HepG2 (cell line): Measurements from ENCODE around the gene CLDN9. TPM values are rescaled to one million over a fixed set of nuclear protein-coding genes. Genes with fewer than 3 reads are reported as not detected.
A peak's percentile ranks its signal among the peaks of the same experiment; 100 is the strongest.

Source experiments
- ATAC-seq: fragments of 200-7000 bp; cut with Tn5 transposase; 3 replicates; pipeline ENCODE4 v1.9.1; 2020; ENCODE audit warnings: mild to moderate bottlenecking, moderate library complexity
- BruUV-seq: library from RNA; stranded (reverse); fragments of 400-500 nt; replicated peaks from 2 replicates; lab custom pipeline; 2021; lab: Mats Ljungman, UMichigan
- CTCF ChIA-PET: fragments of 300-600 bp; formaldehyde crosslinking; extraction: SDS; loops from one replicate; lab custom pipeline; 2021; ENCODE audit warnings: low total read pairs, inconsistent platforms, low intra/inter-chr PET ratio; lab: Yijun Ruan, JAX
- POLR2A ChIA-PET: fragments of 350-600 bp; sonication (Branson Sonifier 250); formaldehyde crosslinking; loops from one replicate; lab custom pipeline; 2020; ENCODE audit warnings: antibody characterized with exemption, inconsistent platforms; lab: Yijun Ruan, JAX
- DNase-seq: peaks from one replicate; pipeline ENCODE4 v3.0.0-alpha.2; 2015; ENCODE audit warnings: low spot score
- FAIRE-seq: peaks from 3 replicates; lab custom pipeline; 2011; peaks lifted over from hg19 to GRCh38; lab: Jason Lieb, UNC
- H2AFZ ChIP-seq: one replicate; pipeline ENCODE4 v1.6.1; 2011; ENCODE audit warnings: low read length, inconsistent platforms
- H3K27ac ChIP-seq: fragments of 300-600 bp; 3 replicates; pipeline ENCODE4 v1.8.0; 2011; ENCODE audit warnings: mixed run types, mild to moderate bottlenecking, mixed read lengths, low read length, inconsistent platforms; ENCODE audit not compliant: insufficient read depth; ENCODE audit errors: extremely low read length
- H3K27me3 ChIP-seq, 2 experiments: fragments of 200-600 bp in 1 of 2; 2 replicates in 1 of 2; 3 replicates in 1 of 2; pipeline versions ENCODE4 v1.6.0 to v1.8.0; 2011; ENCODE audit warnings: low read length in 2 of 2, mild to moderate bottlenecking in 2 of 2, moderate library complexity in 2 of 2, inconsistent platforms in 1 of 2; ENCODE audit not compliant: insufficient read depth in 2 of 2, control insufficient read depth in 1 of 2
- H3K36me3 ChIP-seq, 2 experiments: fragments of 200-600 bp in 1 of 2; replicated peaks in 1 of 2; 2 replicates in 1 of 2; 3 replicates in 1 of 2; pipeline versions ENCODE4 v1.5.1 to v1.8.0; 2011; ENCODE audit warnings: low read length in 2 of 2, inconsistent platforms in 1 of 2; ENCODE audit not compliant: insufficient read depth in 2 of 2, control insufficient read depth in 1 of 2
- H3K4me1 ChIP-seq: 2 replicates; pipeline ENCODE4 v1.5.1; 2012; ENCODE audit warnings: low read length, inconsistent platforms; ENCODE audit not compliant: insufficient read depth
- H3K4me2 ChIP-seq: 2 replicates; pipeline ENCODE4 v1.6.0; 2011; ENCODE audit warnings: low read depth, low read length, inconsistent platforms
- H3K4me3 ChIP-seq, 3 experiments: fragments of 200-600 bp in 1 of 3; sonication (generic), shearing (Covaris generic) in 1 of 3; replicated peaks in 1 of 3; 2 replicates each; pipeline ENCODE4 v1.5.1; 2011 to 2016; ENCODE audit warnings: low read length in 3 of 3, inconsistent platforms in 2 of 3, low read depth in 2 of 3, mild to moderate bottlenecking in 2 of 3, control low read depth in 1 of 3, mixed read lengths in 1 of 3; ENCODE audit not compliant: insufficient read depth in 1 of 3
- H3K79me2 ChIP-seq: one replicate; pipeline ENCODE4 v1.6.1; 2011; ENCODE audit warnings: low read length, inconsistent platforms; ENCODE audit not compliant: insufficient read depth
- H3K9ac ChIP-seq: 2 replicates; pipeline ENCODE4 v1.6.0; 2011; ENCODE audit warnings: mild to moderate bottlenecking, low read depth, low read length, inconsistent platforms; ENCODE audit not compliant: insufficient read depth
- H3K9me3 ChIP-seq: 2 replicates; pipeline ENCODE4 v1.5.1; 2012; ENCODE audit warnings: mild to moderate bottlenecking, low read length
- H4K20me1 ChIP-seq: 2 replicates; pipeline ENCODE4 v1.6.0; 2011; ENCODE audit warnings: inconsistent platforms, mild to moderate bottlenecking, low read length, moderate library complexity; ENCODE audit not compliant: insufficient read depth
- CC2D1A ChIP-seq: sonication (generic); formaldehyde crosslinking; IDR thresholded peaks from 2 replicates; pipeline ENCODE4 v1.8.1; 2023; ENCODE audit warnings: mild to moderate bottlenecking, missing genetic modification reagents
- CEBPB ChIP-seq: IDR thresholded peaks from 2 replicates; pipeline ENCODE4 v1.6.1; 2011; ENCODE audit warnings: low read depth, low read length, improper control_type of control experiment, borderline replicate concordance
- DR1 ChIP-seq: sonication (generic); formaldehyde crosslinking; IDR thresholded peaks from 2 replicates; pipeline ENCODE4 v1.8.0; 2021; ENCODE audit warnings: mild to moderate bottlenecking, missing genetic modification reagents, inconsistent platforms
- ERF ChIP-seq: IDR thresholded peaks from 2 replicates; pipeline ENCODE4 v1.6.1; 2018; ENCODE audit warnings: missing biosample characterization, missing genetic modification reagents
- HMGXB4 ChIP-seq, 2 experiments: sonication (generic) in 1 of 2; formaldehyde crosslinking in 1 of 2; IDR thresholded peaks; 2 replicates each; pipeline versions ENCODE4 v1.4.0 to v1.6.1; 2018 to 2020; ENCODE audit warnings: missing genetic modification reagents in 2 of 2, borderline replicate concordance in 1 of 2, low read depth in 1 of 2, mild to moderate bottlenecking in 1 of 2, missing biosample characterization in 1 of 2
- IKZF4 ChIP-seq: sonication (generic); formaldehyde crosslinking; IDR thresholded peaks from 2 replicates; pipeline ENCODE4 v1.5.1; 2020; ENCODE audit warnings: borderline replicate concordance, mild to moderate bottlenecking, low read depth, missing genetic modification reagents; ENCODE audit errors: not compliant biosample characterization
- KLF12 ChIP-seq: sonication (generic); formaldehyde crosslinking; IDR thresholded peaks from 2 replicates; pipeline ENCODE4 v1.4.0; 2020; ENCODE audit warnings: missing genetic modification reagents, borderline replicate concordance
- MXI1 ChIP-seq: IDR thresholded peaks from 3 replicates; pipeline ENCODE4 v1.6.1; 2012; ENCODE audit warnings: low read depth, low read length, inconsistent platforms, borderline replicate concordance
- RBM39 ChIP-seq: fragments of 200-400 bp; formaldehyde crosslinking; IDR thresholded peaks from one replicate; pipeline ENCODE4 v1.6.1; 2018; ENCODE audit warnings: antibody characterized with exemption, mild to moderate bottlenecking, low read depth, low read length; ENCODE audit not compliant: poor library complexity, severe bottlenecking
- SMAD3 ChIP-seq: sonication (generic); formaldehyde crosslinking; IDR thresholded peaks from 2 replicates; pipeline ENCODE4 v1.4.0; 2020; ENCODE audit warnings: missing genetic modification reagents
- ZFY ChIP-seq: sonication (generic); formaldehyde crosslinking; IDR thresholded peaks from 2 replicates; pipeline ENCODE4 v1.4.0; 2020; ENCODE audit warnings: missing genetic modification reagents
- ZNF18 ChIP-seq: sonication (generic); formaldehyde crosslinking; IDR thresholded peaks from 2 replicates; pipeline ENCODE4 v1.8.0; 2022; ENCODE audit warnings: mild to moderate bottlenecking, missing genetic modification reagents; ENCODE audit not compliant: insufficient replicate concordance
- ZNF30 ChIP-seq: sonication (generic); formaldehyde crosslinking; IDR thresholded peaks from 2 replicates; pipeline ENCODE4 v1.5.0; 2020; ENCODE audit warnings: mild to moderate bottlenecking, missing genetic modification reagents
- ZNF737 ChIP-seq: sonication (generic); formaldehyde crosslinking; IDR thresholded peaks from 2 replicates; pipeline ENCODE4 v1.5.0; 2020; ENCODE audit warnings: missing genetic modification reagents, mild to moderate bottlenecking, borderline replicate concordance
- ZZZ3 ChIP-seq: sonication (generic); formaldehyde crosslinking; IDR thresholded peaks from 2 replicates; pipeline ENCODE4 v1.4.0; 2020; ENCODE audit warnings: missing genetic modification reagents, mild to moderate bottlenecking, borderline replicate concordance
- WGBS: methylation state at CpG from one replicate; pipeline ENCODE4 v1.1.6; 2017; ENCODE audit warnings: low lambda C conversion rate; 5-methylcytosine and 5-hydroxymethylcytosine counted together
- in situ Hi-C: cut with HindIII; loops from 2 replicates; pipeline ENCODE4 v1.10.0; 2017; ENCODE audit warnings: low pct_unique_long_range_greater_than_20kb; ENCODE audit not compliant: extremely low pct_ligation_motif_present
- intact Hi-C: fragments of 100-400 bp; cut with micrococcal nuclease; formaldehyde crosslinking; loops from one replicate; pipeline ENCODE4 v1.10.0; 2022; ENCODE audit not compliant: unreplicated experiment
- polyA plus RNA-seq, 8 experiments: library from polyadenylated mRNA; depleted of rRNA in 3 of 8; stranded (reverse) in 7 of 8; unstranded in 1 of 8; fragments of >200 nt; fragmentation: Illumina TruSeq in 4 of 8; extraction: Trizol in 4 of 8; gene quantifications; 2 replicates each; pipeline versions ENCODE4 v1.2.1 to v1.2.3, GENCODE V29; 2011 to 2016; ENCODE audit warnings: low read depth in 4 of 8, missing spikeins in 1 of 8, mixed read lengths in 1 of 8; ENCODE audit not compliant: insufficient read depth in 1 of 8
- total RNA-seq, 5 experiments: library from RNA; depleted of rRNA; stranded (reverse); fragments of >200 nt; fragmentation: Illumina TruSeq; extraction: Trizol; gene quantifications; 2 replicates each; pipeline ENCODE4 v1.2.3, GENCODE V29; 2016; ENCODE audit warnings: low read depth in 1 of 5
- TF ChIP-seq, protein P1 (sequence below), 2 experiments: IDR thresholded peaks; 2 replicates each; pipeline ENCODE4 v1.6.1; 2011 to 2012; ENCODE audit warnings: low read length in 2 of 2, borderline replicate concordance in 1 of 2, low read depth in 1 of 2, mild to moderate bottlenecking in 1 of 2, moderate library complexity in 1 of 2

CLDN9 gene
- total and polyA plus RNA-seq, 2 of the 13 experiments (the other 11 are each of a cell fraction or from before 2014, with no cell fraction given) = 0.15 to 0.26 TPM

GRCh38 chr16:3020247-3020603 lies 7.5 kb downstream of the CLDN9 start, which contains the start of gene TNFRSF12A:
TNFRSF12A (plus strand) TSS chr16:3020368; CDS start chr16:3020398, 30 bp downstream.
- H3K36me3 ChIP-seq = peaks cover under 1% of the 10 kb centered on the region in 2 experiments; a peak in 4 of 5 replicates
- peaks cover 5% of the 10 kb centered on the region for H3K79me2 ChIP-seq
- peaks cover 70% of the 10 kb centered on the region for H3K4me1 ChIP-seq
- H3K9me3 ChIP-seq = no peaks in the 10 kb centered on the region
- no peak within 1 kb of the TSS for H2AFZ ChIP-seq
- no TSS peak for BruUV-seq
- FAIRE-seq (no peak), DNase-seq (peak; percentile 66), ATAC-seq (peak; percentile 23)
- ChIA-PET CTCF (interaction anchor here (0.8 to 0.9 kb wide), 2 partner anchors 14 to 17 kb away, joined by 3 to 4 read pairs; no protein-coding TSS in a partner anchor), POLR2A (interaction anchor here (0.9 to 18.8 kb wide), 19 partner anchors 8 to 865 kb away, joined by 3 to 750 read pairs (median 6); partner anchors contain the start of genes CLDN9, IL32, PAQR4 and PKMYT1)
- H3K4me3 ChIP-seq = peak within 1 kb of the TSS; percentile 65 to 93 (median 76)
- H4K20me1 ChIP-seq = peaks cover 26% of the 10 kb centered on the region; the same call in 1 of the 2 replicates
- peak within 1 kb of the TSS; percentile 99 for H3K9ac ChIP-seq
- intact Hi-C loops (no loop called here), in situ Hi-C loops (no loop called here)
- WGBS = 0% methylated on average over 5 of the region's 49 CpGs
- peak within 1 kb of the TSS; percentile 93 for H3K27ac ChIP-seq
- no peaks in the 10 kb centered on the region; a peak in 2 of 5 replicates for H3K27me3 ChIP-seq
- peak within 1 kb of the TSS; percentile 85 for H3K4me2 ChIP-seq
- TF ChIP-seq SMAD3 (CRISPR knock-in tag) (0 out of 2 replicates have a peak, but pooled peaks have one; percentile 57), CEBPB (no peak), MXI1 (peak; percentile 60; the same call in 1 of the 3 replicates), ZNF30 (peak; percentile 41; the same call in 1 of the 2 replicates), ZNF737 (CRISPR knock-in tag) (no peak; the same call in 1 of the 2 replicates), ZFY (CRISPR knock-in tag) (peak; percentile 58), CC2D1A (CRISPR knock-in tag) (no peak), HMGXB4 (CRISPR knock-in tag; IDR thresholded peaks at IDR 0.05; ENCODE audit: borderline replicate concordance in 1 of 2, low read depth in 1 of 2) (peak in 1 of 2 experiments; percentile 26; a peak in 1 of 4 replicates), DR1 (CRISPR knock-in tag) (peak; percentile 13; the same call in 1 of the 2 replicates), IKZF4 (CRISPR knock-in tag) (peak; percentile 25), ERF (CRISPR knock-in tag) (peak; percentile 61; the same call in 1 of the 2 replicates), ZZZ3 (CRISPR knock-in tag) (0 out of 2 replicates have a peak, but pooled peaks have one; percentile 66), RBM39 (peak; percentile 9), ZNF18 (CRISPR knock-in tag) (no peak), KLF12 (CRISPR knock-in tag) (no peak)
- TF ChIP-seq, protein P1, sequence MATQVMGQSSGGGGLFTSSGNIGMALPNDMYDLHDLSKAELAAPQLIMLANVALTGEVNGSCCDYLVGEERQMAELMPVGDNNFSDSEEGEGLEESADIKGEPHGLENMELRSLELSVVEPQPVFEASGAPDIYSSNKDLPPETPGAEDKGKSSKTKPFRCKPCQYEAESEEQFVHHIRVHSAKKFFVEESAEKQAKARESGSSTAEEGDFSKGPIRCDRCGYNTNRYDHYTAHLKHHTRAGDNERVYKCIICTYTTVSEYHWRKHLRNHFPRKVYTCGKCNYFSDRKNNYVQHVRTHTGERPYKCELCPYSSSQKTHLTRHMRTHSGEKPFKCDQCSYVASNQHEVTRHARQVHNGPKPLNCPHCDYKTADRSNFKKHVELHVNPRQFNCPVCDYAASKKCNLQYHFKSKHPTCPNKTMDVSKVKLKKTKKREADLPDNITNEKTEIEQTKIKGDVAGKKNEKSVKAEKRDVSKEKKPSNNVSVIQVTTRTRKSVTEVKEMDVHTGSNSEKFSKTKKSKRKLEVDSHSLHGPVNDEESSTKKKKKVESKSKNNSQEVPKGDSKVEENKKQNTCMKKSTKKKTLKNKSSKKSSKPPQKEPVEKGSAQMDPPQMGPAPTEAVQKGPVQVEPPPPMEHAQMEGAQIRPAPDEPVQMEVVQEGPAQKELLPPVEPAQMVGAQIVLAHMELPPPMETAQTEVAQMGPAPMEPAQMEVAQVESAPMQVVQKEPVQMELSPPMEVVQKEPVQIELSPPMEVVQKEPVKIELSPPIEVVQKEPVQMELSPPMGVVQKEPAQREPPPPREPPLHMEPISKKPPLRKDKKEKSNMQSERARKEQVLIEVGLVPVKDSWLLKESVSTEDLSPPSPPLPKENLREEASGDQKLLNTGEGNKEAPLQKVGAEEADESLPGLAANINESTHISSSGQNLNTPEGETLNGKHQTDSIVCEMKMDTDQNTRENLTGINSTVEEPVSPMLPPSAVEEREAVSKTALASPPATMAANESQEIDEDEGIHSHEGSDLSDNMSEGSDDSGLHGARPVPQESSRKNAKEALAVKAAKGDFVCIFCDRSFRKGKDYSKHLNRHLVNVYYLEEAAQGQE (IDR thresholded peaks at IDR 0.05; ENCODE audit: borderline replicate concordance in 1 of 2, low read depth in 1 of 2, low read length in 2 of 2) = peak in 1 of 2 experiments; percentile 40; a peak in 1 of 4 replicates
